GM10266 (cell line): Measurements from ENCODE around the gene ROS1.
A peak's percentile ranks its signal among the peaks of the same experiment; 100 is the strongest.
"Not testable (repeated sequence)": the region's sequence is repeated elsewhere in the genome, so short reads cannot be mapped to it uniquely, and the experiment has no call there.

Source experiments
- DNase-seq: peaks from one replicate; pipeline ENCODE4 v3.0.0; 2012; ENCODE audit errors: extremely low spot score
- TF ChIP-seq, protein P1 (sequence below): IDR thresholded peaks from 2 replicates; pipeline ENCODE4 v1.5.1; 2012; ENCODE audit warnings: mild to moderate bottlenecking, low read depth; ENCODE audit not compliant: control insufficient read depth, insufficient read depth; ENCODE audit errors: missing control alignments

ROS1 gene

DNA sequence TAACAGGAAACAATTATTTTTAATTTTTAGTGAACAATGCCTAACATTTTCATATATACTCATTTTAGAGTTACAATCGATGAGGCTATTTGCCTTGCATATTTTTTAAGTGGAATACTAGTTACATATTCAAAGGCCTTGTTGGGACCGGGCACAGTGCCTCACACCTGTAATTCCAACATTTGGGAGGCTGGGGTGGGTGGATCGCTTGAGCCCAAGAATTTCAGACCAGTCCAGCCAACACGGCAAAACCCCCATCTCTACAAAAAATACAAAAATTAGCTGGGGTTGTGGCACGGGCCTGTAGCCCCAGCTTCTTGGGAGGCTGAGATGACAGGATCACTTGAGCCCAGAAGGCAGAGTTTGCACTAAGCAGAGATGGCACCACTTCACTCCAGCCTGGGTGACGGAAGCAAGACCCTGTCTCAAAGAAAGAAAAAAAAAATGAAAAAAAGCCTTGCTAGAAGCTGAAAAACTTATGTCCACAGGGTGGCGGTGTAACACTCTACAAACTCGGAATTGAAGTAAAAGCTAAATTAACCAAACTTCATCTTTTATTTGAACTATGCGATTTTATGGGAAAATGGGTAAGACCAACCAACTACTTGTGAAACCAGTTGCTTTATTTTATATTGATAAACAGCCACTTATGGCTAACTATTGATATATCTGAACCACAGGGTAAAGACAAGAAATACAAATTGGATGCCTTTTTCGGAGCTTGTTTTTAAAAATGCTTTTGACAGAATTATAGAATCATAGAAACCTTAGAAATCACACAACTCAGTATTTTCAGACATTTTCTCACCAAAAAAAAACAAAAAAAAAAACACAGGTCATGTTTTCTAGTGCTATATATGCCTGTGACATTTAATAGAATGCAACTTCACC is 24.1 kb upstream of the ROS1 start:
- TF ChIP-seq, protein P1, sequence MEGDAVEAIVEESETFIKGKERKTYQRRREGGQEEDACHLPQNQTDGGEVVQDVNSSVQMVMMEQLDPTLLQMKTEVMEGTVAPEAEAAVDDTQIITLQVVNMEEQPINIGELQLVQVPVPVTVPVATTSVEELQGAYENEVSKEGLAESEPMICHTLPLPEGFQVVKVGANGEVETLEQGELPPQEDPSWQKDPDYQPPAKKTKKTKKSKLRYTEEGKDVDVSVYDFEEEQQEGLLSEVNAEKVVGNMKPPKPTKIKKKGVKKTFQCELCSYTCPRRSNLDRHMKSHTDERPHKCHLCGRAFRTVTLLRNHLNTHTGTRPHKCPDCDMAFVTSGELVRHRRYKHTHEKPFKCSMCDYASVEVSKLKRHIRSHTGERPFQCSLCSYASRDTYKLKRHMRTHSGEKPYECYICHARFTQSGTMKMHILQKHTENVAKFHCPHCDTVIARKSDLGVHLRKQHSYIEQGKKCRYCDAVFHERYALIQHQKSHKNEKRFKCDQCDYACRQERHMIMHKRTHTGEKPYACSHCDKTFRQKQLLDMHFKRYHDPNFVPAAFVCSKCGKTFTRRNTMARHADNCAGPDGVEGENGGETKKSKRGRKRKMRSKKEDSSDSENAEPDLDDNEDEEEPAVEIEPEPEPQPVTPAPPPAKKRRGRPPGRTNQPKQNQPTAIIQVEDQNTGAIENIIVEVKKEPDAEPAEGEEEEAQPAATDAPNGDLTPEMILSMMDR: peak; percentile 63
- DNase-seq: peak; percentile 21

DNA sequence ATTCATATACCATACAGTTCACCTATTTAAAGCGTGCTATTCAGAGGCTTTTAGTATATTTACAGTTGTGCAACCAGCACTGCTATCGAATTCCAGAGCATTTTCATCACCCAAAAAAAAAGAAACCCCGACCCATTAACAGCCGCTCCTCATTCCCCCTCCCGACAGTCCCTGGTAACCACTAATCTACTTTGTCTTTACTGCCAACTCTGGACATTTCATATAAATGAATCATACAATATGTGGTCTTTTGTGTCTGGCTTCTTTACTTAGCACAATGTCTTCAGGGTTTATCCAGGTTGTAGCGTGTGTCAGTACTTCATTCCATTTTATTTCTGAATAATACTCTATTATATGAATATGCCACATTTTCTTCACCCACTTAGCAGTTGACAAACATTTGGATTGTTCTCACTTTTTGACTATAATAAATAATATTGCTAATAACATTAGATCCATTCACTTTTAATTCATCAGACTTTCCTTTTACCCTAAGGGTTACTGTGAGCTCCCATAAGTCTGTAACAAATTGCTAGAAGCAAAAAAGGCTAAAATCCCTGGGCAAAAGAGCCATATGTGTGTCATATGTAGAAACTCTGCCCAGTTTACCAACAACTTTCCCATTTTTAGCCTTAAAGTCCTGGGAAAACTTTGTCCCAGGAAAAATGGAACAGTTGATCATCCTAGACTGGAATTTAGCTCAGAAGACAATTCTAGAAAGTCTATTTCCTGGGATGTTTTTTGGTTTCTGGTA is 23.2 kb upstream of the ROS1 start:
- DNase-seq: no peak
- TF ChIP-seq, protein P1: no peak

DNA sequence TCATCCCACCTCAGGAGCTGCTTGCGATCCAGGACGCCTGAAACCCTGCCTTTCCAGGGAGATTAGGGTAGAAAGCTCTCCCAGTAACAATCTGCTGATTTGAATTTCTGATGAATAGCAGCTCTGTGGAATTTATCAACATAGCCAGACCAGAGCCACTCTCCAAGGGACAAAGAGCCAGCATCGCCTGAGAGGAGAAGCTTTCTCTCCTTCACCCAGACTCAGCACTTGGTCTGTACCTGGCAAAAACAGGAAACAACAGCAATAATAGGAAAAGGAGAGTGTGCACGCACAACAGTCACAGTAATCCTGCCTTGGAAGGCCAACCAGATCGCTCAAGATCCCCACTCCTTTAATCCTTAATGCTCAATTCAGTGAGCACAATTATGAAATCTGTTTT is 22.3 kb upstream of the ROS1 start:
- no peak for DNase-seq
- TF ChIP-seq, protein P1: no peak

DNA sequence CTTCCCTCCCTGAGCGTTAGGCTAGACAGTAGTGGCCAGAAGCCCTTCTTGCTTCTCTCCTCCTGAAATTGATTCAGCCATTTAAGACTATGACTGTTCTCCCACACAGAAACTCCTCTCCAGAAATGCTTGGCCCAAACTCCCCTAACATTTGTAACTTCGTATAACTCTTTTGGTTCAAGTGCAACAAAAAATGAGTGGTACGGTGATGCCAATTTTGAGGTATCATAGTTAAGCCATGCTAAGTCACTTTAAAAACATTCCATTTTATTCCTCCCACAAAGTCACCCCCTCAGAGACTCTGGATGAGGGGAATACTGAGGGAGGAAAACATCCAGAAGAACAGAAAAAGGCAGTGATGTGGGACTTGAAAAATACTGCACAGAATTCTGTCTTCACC is 21.1 kb upstream of the ROS1 start:
- TF ChIP-seq, protein P1: no peak
- no peak for DNase-seq

DNA sequence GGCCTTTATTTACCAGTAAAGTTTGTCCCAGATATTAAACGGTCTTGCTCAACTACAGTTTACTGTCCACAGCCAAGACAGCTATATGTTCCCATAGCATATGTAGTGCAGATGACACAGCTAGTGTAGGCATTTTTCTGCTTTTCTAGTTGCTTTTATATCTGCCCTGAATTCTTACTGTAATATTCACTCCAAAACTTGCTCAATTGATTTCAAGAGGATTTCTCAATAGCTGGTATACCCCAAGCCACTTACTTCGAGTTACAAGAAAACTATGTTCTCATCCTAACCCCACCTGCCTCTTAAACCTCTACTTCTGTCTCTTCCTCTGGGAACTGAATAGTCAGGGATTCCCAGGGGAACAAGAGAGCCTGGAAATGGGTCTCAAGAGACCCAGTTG is 18.9 kb upstream of the ROS1 start:
- DNase-seq: no peak
- TF ChIP-seq, protein P1: no peak

DNA sequence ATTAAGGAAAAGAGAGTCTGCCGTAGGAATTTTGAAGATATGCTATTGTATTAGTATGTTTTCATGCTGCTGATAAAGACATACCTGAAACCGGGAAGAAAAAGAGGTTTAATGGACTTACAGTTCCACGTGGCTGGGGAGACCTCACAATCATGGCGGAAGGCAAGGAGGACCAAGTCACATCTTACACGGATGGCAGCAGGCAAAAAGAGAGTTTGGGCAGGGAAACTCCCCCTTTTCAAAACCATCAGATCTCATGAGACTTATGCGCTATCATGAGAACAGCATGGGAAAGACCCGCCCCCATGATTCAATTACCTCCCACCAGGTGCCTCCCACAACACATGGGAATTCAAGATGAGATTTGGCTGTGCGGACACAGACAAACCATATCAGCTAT is 16.6 kb upstream of the ROS1 start:
- DNase-seq: not testable (repeated sequence)

DNA sequence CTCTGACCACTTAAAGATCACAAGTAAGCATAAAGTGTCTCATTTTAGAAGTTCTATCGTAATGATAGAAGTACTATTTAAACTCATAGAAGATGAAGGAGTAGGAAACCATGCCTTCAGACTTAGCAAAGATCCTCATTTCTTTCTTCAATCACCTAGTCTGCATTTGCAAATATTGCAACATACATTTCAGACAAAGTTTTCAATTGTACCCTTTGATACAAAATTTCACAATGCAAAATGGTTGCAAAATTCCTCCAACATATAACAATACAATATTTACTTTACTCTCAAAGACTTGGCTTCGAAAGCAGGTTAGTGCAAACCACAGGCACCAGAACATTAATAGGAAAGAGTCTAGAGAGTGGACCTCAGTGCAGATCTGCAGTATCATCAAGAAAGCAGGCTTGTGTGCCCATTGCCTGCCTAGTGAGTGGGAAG is 16.1 kb upstream of the ROS1 start:
- no peak for DNase-seq
- TF ChIP-seq, protein P1: no peak
